MCF 10A (cell line): ENCODE measurements around the gene PHYHD1. TPM values are rescaled to one million over a fixed set of nuclear protein-coding genes. Genes with fewer than 3 reads are reported as not detected.

ENCODE experiments used
- BruUV-seq: library from RNA; stranded (reverse); fragments of 400-500 nt; replicated peaks from 2 replicates; lab custom pipeline; 2021; lab: Mats Ljungman, UMichigan
- CTCF ChIA-PET: fragments of 300-600 bp; sonication (Branson Sonifier 250); formaldehyde crosslinking; extraction: SDS; loops from one replicate; lab custom pipeline; 2021; ENCODE audit warnings: antibody characterized with exemption, inconsistent platforms; lab: Yijun Ruan, JAX
- POLR2A ChIA-PET: fragments of 300-600, 350-650 bp; sonication (Branson Sonifier 250); formaldehyde crosslinking; extraction: SDS; loops from one replicate; lab custom pipeline; 2020; ENCODE audit warnings: antibody characterized with exemption, inconsistent platforms; lab: Yijun Ruan, JAX
- DNase-seq: peaks from one replicate; pipeline ENCODE4 v3.0.0-alpha.2; 2018; ENCODE audit not compliant: unreplicated experiment
- H3K27ac Mint-ChIP-seq: one replicate; pipeline ENCODE4 v1.8.0; 2022; ENCODE audit warnings: mild to moderate bottlenecking, low read depth, mixed read lengths; ENCODE audit not compliant: unreplicated experiment
- H3K27me3 Mint-ChIP-seq: one replicate; pipeline ENCODE4 v1.8.0; 2022; ENCODE audit warnings: mixed read lengths; ENCODE audit not compliant: insufficient read depth, unreplicated experiment
- H3K36me3 Mint-ChIP-seq: one replicate; pipeline ENCODE4 v1.8.0; 2022; ENCODE audit warnings: mild to moderate bottlenecking, moderate library complexity, mixed read lengths; ENCODE audit not compliant: insufficient read depth, unreplicated experiment
- H3K4me1 Mint-ChIP-seq: one replicate; pipeline ENCODE4 v1.8.0; 2022; ENCODE audit warnings: mixed read lengths; ENCODE audit not compliant: insufficient read depth, unreplicated experiment
- H3K4me3 Mint-ChIP-seq: one replicate; pipeline ENCODE4 v1.8.0; 2022; ENCODE audit warnings: mild to moderate bottlenecking, moderate library complexity, mixed read lengths; ENCODE audit not compliant: unreplicated experiment
- H3K9me3 Mint-ChIP-seq: one replicate; pipeline ENCODE4 v1.8.0; 2022; ENCODE audit warnings: mixed read lengths; ENCODE audit not compliant: unreplicated experiment
- intact Hi-C: fragments of 100-400 bp; cut with micrococcal nuclease; formaldehyde crosslinking; loops from 2 replicates; pipeline ENCODE4 v1.14.1; 2022
- total RNA-seq: library from RNA; stranded (reverse); gene quantifications from 2 replicates; pipeline ENCODE4 v1.2.3, GENCODE V29; 2022
- TF ChIP-seq, protein P1 (sequence below): fragments of 200-600 bp; IDR thresholded peaks from one replicate; pipeline ENCODE4 v1.8.0; 2022; ENCODE audit warnings: antibody characterized with exemption, mild to moderate bottlenecking; ENCODE audit not compliant: unreplicated experiment

PHYHD1 gene
- total RNA-seq, 1 experiment from 2014 or later: 0.70 TPM

DNA sequence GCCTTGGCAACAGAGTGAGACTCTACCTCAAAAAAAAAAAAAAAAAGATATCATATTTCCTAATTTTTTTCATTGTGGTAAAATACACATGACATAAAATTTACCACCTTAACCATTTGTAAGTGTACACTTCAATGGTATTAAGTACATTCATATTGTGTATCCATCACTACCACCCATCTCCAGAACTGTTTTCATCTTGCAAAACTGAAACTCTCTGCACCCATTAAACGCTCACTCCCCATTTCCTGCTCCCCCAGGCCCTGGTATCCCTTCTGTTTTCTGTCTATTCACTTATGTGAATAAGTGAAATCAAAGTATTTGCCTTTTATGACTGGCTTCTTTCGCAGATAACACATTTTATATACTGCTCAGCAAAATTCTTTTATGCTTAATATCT is 26.0 kb upstream of the PHYHD1 start:
- no peak for DNase-seq
- Mint-ChIP-seq H3K4me3 (no peak overlapping the region), H3K27me3 (no peaks in the 10 kb centered on the region), H3K36me3 (peaks cover 43% of the 10 kb centered on the region), H3K4me1 (peaks cover 21% of the 10 kb centered on the region), H3K9me3 (no peaks in the 10 kb centered on the region), H3K27ac (no peak overlapping the region)
- no TSS peak for BruUV-seq
- CTCF ChIA-PET: interaction anchor here (1.1 to 1.3 kb wide), 2 partner anchors 33 to 43 kb away, joined by 3 read pairs; no protein-coding TSS in a partner anchor
- POLR2A ChIA-PET: interaction anchor here (0.6 to 2.2 kb wide), 3 partner anchors 9 to 210 kb away, joined by 3 to 10 read pairs (median 4); partner anchors contain the start of genes KYAT1 and LRRC8A
- TF ChIP-seq, protein P1, sequence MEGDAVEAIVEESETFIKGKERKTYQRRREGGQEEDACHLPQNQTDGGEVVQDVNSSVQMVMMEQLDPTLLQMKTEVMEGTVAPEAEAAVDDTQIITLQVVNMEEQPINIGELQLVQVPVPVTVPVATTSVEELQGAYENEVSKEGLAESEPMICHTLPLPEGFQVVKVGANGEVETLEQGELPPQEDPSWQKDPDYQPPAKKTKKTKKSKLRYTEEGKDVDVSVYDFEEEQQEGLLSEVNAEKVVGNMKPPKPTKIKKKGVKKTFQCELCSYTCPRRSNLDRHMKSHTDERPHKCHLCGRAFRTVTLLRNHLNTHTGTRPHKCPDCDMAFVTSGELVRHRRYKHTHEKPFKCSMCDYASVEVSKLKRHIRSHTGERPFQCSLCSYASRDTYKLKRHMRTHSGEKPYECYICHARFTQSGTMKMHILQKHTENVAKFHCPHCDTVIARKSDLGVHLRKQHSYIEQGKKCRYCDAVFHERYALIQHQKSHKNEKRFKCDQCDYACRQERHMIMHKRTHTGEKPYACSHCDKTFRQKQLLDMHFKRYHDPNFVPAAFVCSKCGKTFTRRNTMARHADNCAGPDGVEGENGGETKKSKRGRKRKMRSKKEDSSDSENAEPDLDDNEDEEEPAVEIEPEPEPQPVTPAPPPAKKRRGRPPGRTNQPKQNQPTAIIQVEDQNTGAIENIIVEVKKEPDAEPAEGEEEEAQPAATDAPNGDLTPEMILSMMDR: no peak
- intact Hi-C loops: loop anchor here (5.0 kb wide), 1 partner anchor 33 kb away; no protein-coding TSS in a partner anchor

DNA sequence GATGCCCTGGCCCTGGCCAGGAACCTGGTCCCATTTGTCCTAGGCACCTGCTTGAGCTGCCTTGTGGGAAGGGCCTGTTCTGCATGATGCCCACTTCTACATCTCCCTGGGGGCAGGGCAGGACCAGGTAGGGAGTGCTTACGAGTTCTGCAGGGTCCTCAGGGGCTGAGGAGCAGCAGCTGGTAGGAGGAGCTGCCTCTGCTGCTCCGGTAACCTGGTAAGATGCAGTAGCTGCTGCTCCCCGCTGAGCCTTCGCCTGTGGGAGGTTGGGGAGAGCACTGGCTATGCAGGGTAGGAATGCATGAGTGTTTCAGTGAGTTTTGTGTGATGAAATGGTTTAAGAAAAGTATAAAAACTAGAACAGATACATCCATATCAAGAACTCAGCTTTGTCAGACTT is 25.2 kb upstream of the PHYHD1 start:
- Mint-ChIP-seq H3K9me3 (no peaks in the 10 kb centered on the region), H3K4me3 (no peak overlapping the region), H3K36me3 (peaks cover 38% of the 10 kb centered on the region), H3K27me3 (no peaks in the 10 kb centered on the region), H3K27ac (no peak overlapping the region), H3K4me1 (peaks cover 19% of the 10 kb centered on the region)
- TF ChIP-seq, protein P1: no peak
- ChIA-PET CTCF (interaction anchor here (0.6 to 1.3 kb wide), 3 partner anchors 33 to 1548 kb away, joined by 3 read pairs; no protein-coding TSS in a partner anchor), POLR2A (interaction anchor here (0.6 to 2.2 kb wide), 3 partner anchors 14 to 211 kb away, joined by 3 to 10 read pairs (median 3); partner anchors contain the start of genes KYAT1 and LRRC8A)
- intact Hi-C loops: no loop called here
- DNase-seq: no peak
- no TSS peak for BruUV-seq

DNA sequence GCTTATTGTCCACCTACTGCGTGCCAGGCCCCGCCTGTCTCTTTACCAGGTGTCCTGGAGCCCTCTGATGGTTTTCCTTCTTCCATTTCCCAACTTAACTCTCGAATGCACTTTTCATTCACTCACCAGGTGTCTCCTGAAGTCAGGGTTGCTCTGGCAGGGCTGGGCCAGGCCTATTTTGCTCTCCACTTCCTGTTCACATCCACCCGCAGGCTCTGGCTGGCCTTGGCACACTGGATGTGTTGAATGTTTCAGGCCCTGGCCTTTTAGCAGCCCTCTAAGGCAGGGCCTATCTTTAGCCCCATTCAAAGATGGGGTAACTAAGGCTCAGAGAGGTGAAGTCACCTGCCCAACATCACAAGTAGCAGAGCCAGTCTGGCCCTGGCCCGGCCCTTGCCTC is 22.4 kb upstream of the PHYHD1 start:
- H3K27ac Mint-ChIP-seq: peak overlapping the region; percentile 69
- POLR2A ChIA-PET: interaction anchor here (0.9 kb wide), 1 partner anchor 50 kb away, joined by 3 read pairs; the partner anchor contains the start of genes DOLK and NUP188
- CTCF ChIA-PET: interaction anchor here (0.6 to 1.3 kb wide), 3 partner anchors 46 to 120 kb away, joined by 3 to 4 read pairs (median 3); no protein-coding TSS in a partner anchor
- no peak overlapping the region for H3K4me3 Mint-ChIP-seq
- peaks cover 28% of the 10 kb centered on the region for H3K4me1 Mint-ChIP-seq
- H3K36me3 Mint-ChIP-seq: peaks cover 27% of the 10 kb centered on the region
- TF ChIP-seq, protein P1: no peak
- H3K27me3 Mint-ChIP-seq: no peaks in the 10 kb centered on the region
- intact Hi-C loops: no loop called here
- BruUV-seq: no TSS peak
- no peak for DNase-seq
- H3K9me3 Mint-ChIP-seq: no peaks in the 10 kb centered on the region

DNA sequence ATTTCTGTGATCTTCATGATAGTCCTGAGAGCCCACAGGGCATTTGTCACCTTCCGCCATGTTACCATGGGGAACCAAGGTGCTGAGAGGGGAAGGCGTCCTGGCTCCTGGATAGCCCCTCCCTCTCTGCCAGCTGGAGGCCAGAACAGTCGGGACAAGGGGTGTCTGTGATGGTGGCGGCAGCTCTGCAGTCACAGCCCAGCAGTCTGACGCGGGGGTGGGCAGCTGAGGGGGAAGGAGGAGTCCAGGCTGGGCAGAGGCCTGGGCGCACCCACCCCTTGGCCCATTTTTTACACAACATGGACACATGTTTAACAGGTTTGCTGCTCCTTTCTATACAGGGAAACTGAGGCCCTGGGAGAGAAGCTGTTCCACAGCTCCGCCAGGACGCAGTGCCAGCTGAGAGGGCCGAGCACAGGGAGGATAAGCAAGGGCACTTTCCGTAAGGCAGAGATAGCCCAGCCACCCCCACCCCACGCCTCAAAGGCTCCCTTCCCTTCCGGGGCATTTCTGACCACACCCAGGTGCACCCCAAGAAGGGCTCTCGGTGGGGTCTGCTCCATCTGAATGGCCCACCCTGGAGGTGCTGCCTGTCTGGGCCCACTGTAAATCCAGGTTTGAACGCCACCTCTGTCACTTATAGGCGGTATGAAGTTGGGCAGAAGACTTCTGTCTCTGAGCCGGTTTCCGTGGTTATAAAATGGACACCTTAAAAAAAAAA is 21.8 kb upstream of the PHYHD1 start:
- TF ChIP-seq, protein P1: no peak
- H3K9me3 Mint-ChIP-seq: no peaks in the 10 kb centered on the region

More for the DNA sequence above, 21.8 kb upstream of the PHYHD1 start:
- CTCF ChIA-PET: interaction anchor here (0.6 to 1.3 kb wide), 5 partner anchors 25 to 119 kb away, joined by 3 to 4 read pairs (median 3); no protein-coding TSS in a partner anchor
- no peaks in the 10 kb centered on the region for H3K27me3 Mint-ChIP-seq
- POLR2A ChIA-PET: interaction anchor here (4.8 kb wide), 1 partner anchor 17 kb away, joined by 26 read pairs; the partner anchor contains the start of genes KYAT1 and LRRC8A
- BruUV-seq: no TSS peak
- peaks cover 29% of the 10 kb centered on the region for H3K36me3 Mint-ChIP-seq
- H3K27ac Mint-ChIP-seq: peak overlapping the region; percentile 69
- intact Hi-C loops: no loop called here
- no peak for DNase-seq
- no peak overlapping the region for H3K4me3 Mint-ChIP-seq
- H3K4me1 Mint-ChIP-seq: peaks cover 33% of the 10 kb centered on the region
